Heart left ventricle (tissue), 16 donors: ENCODE data around the gene METTL22. TPM values are rescaled to one million over a fixed set of nuclear protein-coding genes. Genes with fewer than 3 reads are reported as not detected.

Experiments
- ATAC-seq, 4 donors: fragments of 200-7000 bp; cut with Tn5 transposase; one replicate each; pipeline ENCODE4 v1.9.1; 2020 to 2022; ENCODE audit warnings: moderate library complexity in 4 of 4, mild to moderate bottlenecking in 3 of 4, moderate number of reproducible peaks in 1 of 4
- DNase-seq, 5 donors: peaks; one replicate each; pipeline ENCODE4 v3.0.0-alpha.2; 2020
- H3K27ac ChIP-seq, 12 donors: fragments of 200-600 bp; sonication (generic) in 4 of 12; one replicate each; pipeline versions ENCODE4 v1.5.0 to v1.8.0; 2016 to 2022; ENCODE audit warnings: mild to moderate bottlenecking in 2 of 12
- H3K27me3 ChIP-seq, 9 donors: fragments of 200-600 bp; sonication (generic) in 2 of 9; one replicate each; pipeline versions ENCODE4 v1.5.1 to v1.8.0; 2016 to 2022; ENCODE audit warnings: mild to moderate bottlenecking in 3 of 9
- H3K36me3 ChIP-seq, 9 donors: fragments of 200-600 bp; sonication (generic) in 2 of 9; one replicate each; pipeline versions ENCODE4 v1.5.0 to v1.8.0; 2018 to 2022; ENCODE audit warnings: mild to moderate bottlenecking in 2 of 9
- H3K4me1 ChIP-seq, 12 donors: fragments of 200-600 bp; sonication (generic) in 4 of 12; one replicate each; pipeline versions ENCODE4 v1.5.0 to v1.8.0; 2016 to 2022; ENCODE audit warnings: mild to moderate bottlenecking in 3 of 12
- H3K4me3 ChIP-seq, 12 donors: fragments of 200-600 bp; sonication (generic) in 4 of 12; one replicate each; pipeline versions ENCODE4 v1.5.0 to v1.8.0; 2017 to 2022; ENCODE audit warnings: mild to moderate bottlenecking in 9 of 12, moderate library complexity in 4 of 12
- H3K9me3 ChIP-seq, 12 donors: fragments of 200-600 bp; sonication (generic) in 4 of 12; one replicate each; pipeline versions ENCODE4 v1.5.0 to v1.8.0; 2016 to 2022; ENCODE audit warnings: mild to moderate bottlenecking in 1 of 12
- CTCF ChIP-seq, 12 donors: fragments of 200-600 bp; sonication (generic) in 4 of 12; IDR thresholded peaks; one replicate each; pipeline versions ENCODE4 v1.5.0 to v1.8.0; 2018 to 2022; ENCODE audit warnings: antibody characterized with exemption in 12 of 12, mild to moderate bottlenecking in 5 of 12
- POLR2A ChIP-seq, 2 donors: fragments of 450-650 bp; IDR thresholded peaks; one replicate each; pipeline ENCODE4 v1.6.1; 2017; ENCODE audit warnings: antibody characterized with exemption in 2 of 2, mild to moderate bottlenecking in 2 of 2, moderate library complexity in 2 of 2
- WGBS, 4 donors: extraction: QIAGEN DNeasy Blood & Tissue Kit in 2 of 4; methylation state at CpG; one replicate each; pipeline versions ENCODE4 v1.1.5 to v1.1.7; 2013 to 2018; 5-methylcytosine and 5-hydroxymethylcytosine counted together
- intact Hi-C, 10 donors: fragments of 100-400 bp; cut with DNase I; formaldehyde crosslinking; loops; one replicate each; pipeline versions ENCODE4 v1.11.1 to v1.14.2; 2022
- polyA plus RNA-seq, 2 donors: library from polyadenylated mRNA; stranded (reverse); fragments of 200-250 nt; gene quantifications; one replicate each; pipeline ENCODE4 v1.2.3, GENCODE V29; 2013
- total RNA-seq, 9 donors: library from RNA; depleted of rRNA in 2 of 9; stranded (reverse); fragments of >200 nt in 2 of 9; fragmentation: NEBNext Ultra II Directional in 3 of 9; extraction: Animal tissue kit (Norgen Biotek cat#: 25700) in 3 of 9; gene quantifications; one replicate each; pipeline versions ENCODE4 v1.1.0 to v1.2.4, GENCODE V29; 2016 to 2023
- donor health status: ischemic (EF 13 %, LVEDD 7.1; RV severe dilation, severe dysfunction).
- donor health status: healthy with polysubstance abuse.
- donor health status: DM: no; HTN: yes; CAD: no.
- donor health status: DM: no; HTN: no; CAD: no.
- donor health status: ischemic (EF 25% LVEDD 6.9; RV normal size, moderate dysfunction).
- donor health status: ischemic (EF 25% LVEDD 5.7; RV mildly dilated, moderate dysfunction).
- donor health status: healthy.
- donor health status: DM: yes; HTN: yes; CAD: no.
- donor health status: ischemic (EF 35%, LVEDD 5.7; RV mildly dilated, moderate dysfunction).
- donor health status: nonischemic (EF 11% LVEDD 7.7; RV severe dilation, severe dysfunction).
- donor health status: DM: yes; HTN: yes; CAD: no.
- donor health status: PGD.
- donor health status: ischemic (EF 29% LVEDD 5.4; RV normal size, mild dysfunction).
- donor health status: nonischemic (EF 23%, LVEDD 6.1; RV moderate dilation, normal function).

METTL22 gene
- total and polyA plus RNA-seq, 11 donors: 15.3 to 80.3 (median 34.0) TPM

- WGBS, 4 donors: 85 to 90% (median 87%) methylated on average over 6 of the region's 6 CpGs
- intact Hi-C loops: loop anchor here in 3 of 10 donors (10.0 kb wide), 2 partner anchors 339 to 349 kb away; no protein-coding TSS in a partner anchor
- no peak for DNase-seq
- TF ChIP-seq CTCF (IDR thresholded peaks at IDR 0.05) (no peak), POLR2A (IDR thresholded peaks at IDR 0.05) (no peak)
- H3K9me3 ChIP-seq: no peaks in the 10 kb centered on the region
- no peak for ATAC-seq
- no peaks in the 10 kb centered on the region for H3K4me1 ChIP-seq
- no peak overlapping the region for H3K27ac ChIP-seq
- peaks cover 0 to 24% (median 12%) of the 10 kb centered on the region in 9 donors for H3K36me3 ChIP-seq
- no peaks in the 10 kb centered on the region for H3K27me3 ChIP-seq
- no peak overlapping the region for H3K4me3 ChIP-seq
These were observed 44.0 kb downstream of the METTL22 start for GRCh38 chr16:8665529-8665928.

GRCh38 chr16:8667492-8667891, 46.0 kb downstream of the METTL22 start:
- TF ChIP-seq POLR2A (IDR thresholded peaks at IDR 0.05) (no peak), CTCF (IDR thresholded peaks at IDR 0.05) (no peak)
- H3K4me3 ChIP-seq: no peak overlapping the region
- ATAC-seq: no peak
- no peaks in the 10 kb centered on the region for H3K4me1 ChIP-seq
- no peaks in the 10 kb centered on the region for H3K27me3 ChIP-seq
- no peak for DNase-seq
- intact Hi-C loops: loop anchor here in 3 of 10 donors (10.0 kb wide), 2 partner anchors 337 to 347 kb away; no protein-coding TSS in a partner anchor
- H3K36me3 ChIP-seq: peaks cover 0 to 24% (median 12%) of the 10 kb centered on the region in 9 donors
- H3K9me3 ChIP-seq: no peaks in the 10 kb centered on the region
- no peak overlapping the region for H3K27ac ChIP-seq
- 83 to 98% (median 96%) methylated on average over 3 of the region's 3 CpGs for WGBS, 4 donors

GRCh38 chr16:8668113-8668512, 46.6 kb downstream of the METTL22 start:
- no peak for DNase-seq
- Histone ChIP-seq H3K4me1 (no peaks in the 10 kb centered on the region), H3K27me3 (no peaks in the 10 kb centered on the region), H3K27ac (no peak overlapping the region), H3K4me3 (no peak overlapping the region), H3K36me3 (peaks cover 0 to 24% (median 12%) of the 10 kb centered on the region in 9 donors), H3K9me3 (no peaks in the 10 kb centered on the region)
- intact Hi-C loops: loop anchor here in 3 of 10 donors (10.0 kb wide), 2 partner anchors 337 to 347 kb away; no protein-coding TSS in a partner anchor
- 89 to 93% (median 90%) methylated on average over 4 to 5 of the region's 5 CpGs for WGBS, 4 donors
- ATAC-seq: no peak
- TF ChIP-seq CTCF (IDR thresholded peaks at IDR 0.05) (no peak), POLR2A (IDR thresholded peaks at IDR 0.05) (no peak)

GRCh38 chr16:8669481-8669880, 48.0 kb downstream of the METTL22 start:
- WGBS, 4 donors: 33 to 100% (median 93%) methylated on average over 1 of the region's 1 CpG
- H3K9me3 ChIP-seq: no peaks in the 10 kb centered on the region
- no peak for ATAC-seq
- H3K27me3 ChIP-seq: no peaks in the 10 kb centered on the region
- TF ChIP-seq POLR2A (IDR thresholded peaks at IDR 0.05): no peak
- no peak for TF ChIP-seq CTCF (IDR thresholded peaks at IDR 0.05)
- intact Hi-C loops: loop anchor here in 3 of 10 donors (10.0 kb wide), 2 partner anchors 335 to 345 kb away; no protein-coding TSS in a partner anchor
- H3K4me3 ChIP-seq: no peak overlapping the region
- no peak for DNase-seq
- H3K27ac ChIP-seq: no peak overlapping the region
- peaks cover 0 to 5% (median 0%) of the 10 kb centered on the region in 12 donors for H3K4me1 ChIP-seq
- peaks cover 0 to 19% (median 9%) of the 10 kb centered on the region in 9 donors for H3K36me3 ChIP-seq
